Caco-2 (cell line): Measurements from ENCODE around the gene INPP5E. TPM values are rescaled to one million over a fixed set of nuclear protein-coding genes. Genes with fewer than 3 reads are reported as not detected.

ENCODE experiments used
- BruUV-seq: library from RNA; stranded (reverse); fragments of 400-500 nt; replicated peaks from 2 replicates; lab custom pipeline; 2021; lab: Mats Ljungman, UMichigan
- CTCF ChIA-PET: fragments of 300-600 bp; sonication (Branson Sonifier 250); formaldehyde crosslinking; loops from one replicate; lab custom pipeline; 2022; ENCODE audit warnings: antibody characterized with exemption; lab: Charles Lee
- POLR2A ChIA-PET: fragments of 300-600 bp; sonication (Branson Sonifier 250); formaldehyde crosslinking; loops from one replicate; lab custom pipeline; 2022; ENCODE audit warnings: antibody characterized with exemption; lab: Charles Lee
- DNase-seq, 2 experiments: peaks; one replicate each; pipeline versions ENCODE4 v3.0.0 to v3.0.0-alpha.2; 2020 to 2022
- H3K27me3 ChIP-seq: replicated peaks from 2 replicates; pipeline ENCODE4 v1.6.0; 2011; ENCODE audit warnings: low read length; ENCODE audit not compliant: control insufficient read depth, insufficient read depth
- H3K36me3 ChIP-seq: 2 replicates; pipeline ENCODE4 v1.5.1; 2011; ENCODE audit warnings: low read length; ENCODE audit not compliant: control insufficient read depth, insufficient read depth
- H3K4me1 ChIP-seq: fragments of 250-450 bp; sonication (Bioruptor Pico); 2 replicates; pipeline ENCODE4 v1.5.1; 2020; ENCODE audit warnings: mild to moderate bottlenecking
- H3K4me3 ChIP-seq: 2 replicates; pipeline ENCODE4 v1.5.1; 2011; ENCODE audit warnings: low read depth, mild to moderate bottlenecking, control low read depth, low read length
- H3K9me3 ChIP-seq: fragments of 250-450 bp; sonication (Bioruptor Pico); 2 replicates; pipeline ENCODE4 v1.5.1; 2020; ENCODE audit warnings: mild to moderate bottlenecking, moderate library complexity
- H3K27ac Mint-ChIP-seq: one replicate; pipeline ENCODE4 v1.8.0; 2022; ENCODE audit warnings: mixed read lengths; ENCODE audit not compliant: unreplicated experiment
- H3K27me3 Mint-ChIP-seq: one replicate; pipeline ENCODE4 v1.8.0; 2022; ENCODE audit warnings: mixed read lengths; ENCODE audit not compliant: insufficient read depth, unreplicated experiment
- H3K36me3 Mint-ChIP-seq: one replicate; pipeline ENCODE4 v1.8.0; 2022; ENCODE audit warnings: mild to moderate bottlenecking, mixed read lengths; ENCODE audit not compliant: insufficient read depth, unreplicated experiment
- H3K4me1 Mint-ChIP-seq: one replicate; pipeline ENCODE4 v1.8.0; 2022; ENCODE audit warnings: low read depth, mixed read lengths; ENCODE audit not compliant: unreplicated experiment
- H3K4me3 Mint-ChIP-seq: one replicate; pipeline ENCODE4 v1.8.0; 2022; ENCODE audit warnings: mild to moderate bottlenecking, moderate library complexity, mixed read lengths; ENCODE audit not compliant: unreplicated experiment
- H3K9me3 Mint-ChIP-seq: one replicate; pipeline ENCODE4 v1.8.0; 2022; ENCODE audit warnings: mixed read lengths; ENCODE audit not compliant: unreplicated experiment
- intact Hi-C: fragments of 100-400 bp; cut with micrococcal nuclease; formaldehyde crosslinking; loops from one replicate; pipeline ENCODE4 v1.10.0; 2022; ENCODE audit not compliant: unreplicated experiment
- total RNA-seq: library from RNA; stranded (reverse); gene quantifications from 2 replicates; pipeline ENCODE4 v1.2.3, GENCODE V29; 2022
- TF ChIP-seq, protein P1 (sequence below), 2 experiments: fragments of 200-600 bp in 1 of 2; IDR thresholded peaks; 1 replicate in 1 of 2; 2 replicates in 1 of 2; pipeline versions ENCODE4 v1.5.1 to v1.8.0; 2011 to 2022; ENCODE audit warnings: antibody characterized with exemption in 1 of 2, control low read depth in 1 of 2, inconsistent platforms in 1 of 2, low read depth in 1 of 2, low read length in 1 of 2, mild to moderate bottlenecking in 1 of 2, moderate library complexity in 1 of 2; ENCODE audit not compliant: insufficient read depth in 1 of 2, severe bottlenecking in 1 of 2, unreplicated experiment in 1 of 2

The INPP5E gene
- total RNA-seq, 1 experiment from 2014 or later = 18.6 TPM

DNA sequence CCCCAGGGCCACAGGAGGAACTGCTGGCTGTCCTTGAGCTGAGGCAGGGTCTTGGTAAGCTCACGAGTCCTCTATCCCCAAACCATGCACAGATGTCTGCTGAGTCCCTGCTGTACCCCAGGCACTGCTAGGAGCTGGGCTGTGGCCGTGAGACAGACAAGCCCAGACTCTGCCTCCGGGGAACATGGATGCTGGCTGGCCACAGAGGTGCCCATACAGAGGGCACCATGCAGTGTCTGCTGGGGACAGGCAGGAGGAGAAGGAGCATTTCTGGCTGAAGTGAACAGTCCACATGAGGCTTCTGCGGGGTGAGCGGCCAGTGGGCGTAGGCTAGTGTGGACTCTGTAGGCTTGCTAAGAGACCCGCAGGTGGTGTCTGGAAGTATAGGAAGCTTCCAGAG lies 48.0 kb upstream of the INPP5E start:
- H3K4me3 Mint-ChIP-seq = no peak overlapping the region
- H3K27ac Mint-ChIP-seq = no peak overlapping the region
- ChIA-PET CTCF (interaction anchor here (1.4 to 7.7 kb wide), 3 partner anchors 139 to 147 kb away, joined by 8 to 140 read pairs (median 15); no protein-coding TSS in a partner anchor), POLR2A (interaction anchor here (0.6 kb wide), 1 partner anchor 138 kb away, joined by 3 read pairs; no protein-coding TSS in a partner anchor)
- H3K36me3 ChIP-seq = no peaks in the 10 kb centered on the region
- H3K4me3 ChIP-seq = no peak overlapping the region
- H3K36me3 Mint-ChIP-seq = peaks cover 13% of the 10 kb centered on the region
- no peaks in the 10 kb centered on the region for H3K27me3 Mint-ChIP-seq
- no peaks in the 10 kb centered on the region for H3K9me3 Mint-ChIP-seq
- H3K4me1 ChIP-seq = peaks cover 8% of the 10 kb centered on the region
- H3K27me3 ChIP-seq = no peaks in the 10 kb centered on the region
- no peaks in the 10 kb centered on the region for H3K9me3 ChIP-seq
- DNase-seq = no peak
- intact Hi-C loops = loop anchor here (5.0 kb wide), 1 partner anchor 60 kb away; the partner anchor contains the start of gene NOTCH1
- TF ChIP-seq, protein P1, sequence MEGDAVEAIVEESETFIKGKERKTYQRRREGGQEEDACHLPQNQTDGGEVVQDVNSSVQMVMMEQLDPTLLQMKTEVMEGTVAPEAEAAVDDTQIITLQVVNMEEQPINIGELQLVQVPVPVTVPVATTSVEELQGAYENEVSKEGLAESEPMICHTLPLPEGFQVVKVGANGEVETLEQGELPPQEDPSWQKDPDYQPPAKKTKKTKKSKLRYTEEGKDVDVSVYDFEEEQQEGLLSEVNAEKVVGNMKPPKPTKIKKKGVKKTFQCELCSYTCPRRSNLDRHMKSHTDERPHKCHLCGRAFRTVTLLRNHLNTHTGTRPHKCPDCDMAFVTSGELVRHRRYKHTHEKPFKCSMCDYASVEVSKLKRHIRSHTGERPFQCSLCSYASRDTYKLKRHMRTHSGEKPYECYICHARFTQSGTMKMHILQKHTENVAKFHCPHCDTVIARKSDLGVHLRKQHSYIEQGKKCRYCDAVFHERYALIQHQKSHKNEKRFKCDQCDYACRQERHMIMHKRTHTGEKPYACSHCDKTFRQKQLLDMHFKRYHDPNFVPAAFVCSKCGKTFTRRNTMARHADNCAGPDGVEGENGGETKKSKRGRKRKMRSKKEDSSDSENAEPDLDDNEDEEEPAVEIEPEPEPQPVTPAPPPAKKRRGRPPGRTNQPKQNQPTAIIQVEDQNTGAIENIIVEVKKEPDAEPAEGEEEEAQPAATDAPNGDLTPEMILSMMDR (IDR thresholded peaks at IDR 0.05; ENCODE audit: insufficient read depth in 1 of 2, low read depth in 1 of 2, low read length in 1 of 2, severe bottlenecking in 1 of 2, unreplicated experiment in 1 of 2) = no peak
- no TSS peak for BruUV-seq
- H3K4me1 Mint-ChIP-seq = no peaks in the 10 kb centered on the region

DNA sequence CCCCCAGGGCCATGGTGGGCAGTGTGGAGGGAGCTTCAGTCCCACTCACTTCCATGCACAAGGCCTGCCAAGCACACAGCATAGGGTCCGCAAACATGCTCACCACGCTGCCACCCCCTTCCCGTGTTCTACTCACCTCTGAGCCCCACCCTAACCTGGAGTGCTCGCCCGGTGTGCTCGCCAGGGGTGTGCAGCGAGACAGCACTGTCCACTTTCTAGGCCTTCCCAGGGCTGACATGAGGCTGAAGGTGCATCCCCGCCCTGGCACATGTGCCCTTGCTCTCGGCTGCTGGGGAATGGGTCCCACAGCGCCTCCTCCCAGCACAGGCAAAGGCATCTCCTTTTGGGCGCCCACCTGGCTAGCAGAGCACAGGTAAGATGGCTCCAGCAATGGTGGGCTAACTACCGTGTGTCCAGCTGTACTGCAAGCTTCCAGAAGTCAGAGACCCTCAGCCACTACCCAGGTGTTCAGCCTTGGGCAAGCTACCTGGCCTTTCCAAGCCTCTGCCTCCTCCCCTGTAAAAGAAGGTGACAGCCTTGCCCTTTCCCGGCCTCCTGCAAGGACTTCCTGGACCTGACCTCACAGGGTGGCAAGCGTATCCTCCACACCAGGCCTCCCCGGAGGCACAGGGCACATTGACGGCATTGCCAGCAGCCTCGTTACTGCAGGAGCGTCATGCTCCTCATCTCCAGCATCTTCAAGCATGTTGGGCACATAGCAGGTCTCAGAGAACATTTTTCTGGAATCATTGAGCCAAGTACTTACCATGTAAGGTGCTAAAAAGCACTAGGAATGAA lies 47.4 kb upstream of the INPP5E start:
- Histone ChIP-seq H3K4me3 (no peak overlapping the region), H3K9me3 (no peaks in the 10 kb centered on the region), H3K36me3 (no peaks in the 10 kb centered on the region), H3K27me3 (no peaks in the 10 kb centered on the region), H3K4me1 (peaks cover 8% of the 10 kb centered on the region)
- ChIA-PET CTCF (interaction anchor here (0.5 to 7.7 kb wide), 4 partner anchors 55 to 147 kb away, joined by 5 to 140 read pairs (median 8); no protein-coding TSS in a partner anchor), POLR2A (interaction anchor here (0.6 kb wide), 1 partner anchor 139 kb away, joined by 3 read pairs; no protein-coding TSS in a partner anchor)
- Mint-ChIP-seq H3K27me3 (no peaks in the 10 kb centered on the region), H3K27ac (no peak overlapping the region), H3K4me1 (no peaks in the 10 kb centered on the region), H3K4me3 (no peak overlapping the region), H3K36me3 (peaks cover 19% of the 10 kb centered on the region), H3K9me3 (no peaks in the 10 kb centered on the region)
- intact Hi-C loops = loop anchor here (5.0 kb wide), 1 partner anchor 60 kb away; the partner anchor contains the start of gene NOTCH1
- BruUV-seq = no TSS peak
- TF ChIP-seq, protein P1 (IDR thresholded peaks at IDR 0.05; ENCODE audit: insufficient read depth in 1 of 2, low read depth in 1 of 2, low read length in 1 of 2, severe bottlenecking in 1 of 2, unreplicated experiment in 1 of 2) = no peak
- no peak for DNase-seq

GRCh38 chr9:136486131-136486530 lies 46.5 kb upstream of the INPP5E start:
- DNase-seq = no peak
- no TSS peak for BruUV-seq
- H3K36me3 ChIP-seq = no peaks in the 10 kb centered on the region
- no peaks in the 10 kb centered on the region for H3K27me3 Mint-ChIP-seq
- POLR2A ChIA-PET = no interaction called here
- peaks cover 16% of the 10 kb centered on the region for H3K4me1 ChIP-seq
- TF ChIP-seq, protein P1 (IDR thresholded peaks at IDR 0.05; ENCODE audit: insufficient read depth in 1 of 2, low read depth in 1 of 2, low read length in 1 of 2, severe bottlenecking in 1 of 2, unreplicated experiment in 1 of 2) = no peak
- no peak overlapping the region for H3K4me3 Mint-ChIP-seq
- CTCF ChIA-PET = interaction anchor here (1.1 to 7.7 kb wide), 2 partner anchors 140 to 146 kb away, joined by 5 to 140 read pairs; no protein-coding TSS in a partner anchor
- H3K4me1 Mint-ChIP-seq = peaks cover 6% of the 10 kb centered on the region
- no peaks in the 10 kb centered on the region for H3K9me3 ChIP-seq
- intact Hi-C loops = loop anchor here (5.0 kb wide), 1 partner anchor 61 kb away; the partner anchor contains the start of gene NOTCH1
- no peaks in the 10 kb centered on the region for H3K9me3 Mint-ChIP-seq
- no peak overlapping the region for H3K27ac Mint-ChIP-seq
- no peaks in the 10 kb centered on the region for H3K27me3 ChIP-seq
- H3K4me3 ChIP-seq = no peak overlapping the region
- H3K36me3 Mint-ChIP-seq = peaks cover 20% of the 10 kb centered on the region
